OCI-LY7 (cell line): ENCODE measurements around the gene VOPP1. TPM values are rescaled to one million over a fixed set of nuclear protein-coding genes. Genes with fewer than 3 reads are reported as not detected.

Source experiments
- BruUV-seq: library from RNA; stranded (reverse); fragments of 400-500 nt; replicated peaks from 2 replicates; lab custom pipeline; 2021; lab: Mats Ljungman, UMichigan
- CTCF ChIA-PET: fragments of 300-600 bp; sonication (Branson Sonifier 250); formaldehyde crosslinking; loops from one replicate; lab custom pipeline; 2022; ENCODE audit warnings: antibody characterized with exemption; ENCODE audit not compliant: unreplicated experiment; lab: Charles Lee
- POLR2A ChIA-PET: fragments of 300-600 bp; sonication (Branson Sonifier 250); formaldehyde crosslinking; loops from one replicate; lab custom pipeline; 2022; ENCODE audit warnings: antibody characterized with exemption; lab: Charles Lee
- DNase-seq: peaks from one replicate; pipeline ENCODE4 v3.0.0-alpha.2; 2015; ENCODE audit warnings: low spot score
- H2AFZ ChIP-seq: fragments of 200-600 bp; sonication (generic), shearing (Covaris generic); 2 replicates; pipeline ENCODE4 v1.6.1; 2014; ENCODE audit warnings: mild to moderate bottlenecking, antibody characterized with exemption, low read length, moderate library complexity
- H3K27ac ChIP-seq: fragments of 200-600 bp; sonication (generic); 2 replicates; pipeline ENCODE4 v1.5.1; 2014; ENCODE audit warnings: mixed run types, low read depth, mild to moderate bottlenecking, moderate library complexity, low read length, inconsistent platforms; ENCODE audit not compliant: poor library complexity, severe bottlenecking
- H3K36me3 ChIP-seq: fragments of 200-600 bp; sonication (generic); 2 replicates; pipeline ENCODE4 v1.6.1; 2014; ENCODE audit warnings: mild to moderate bottlenecking, antibody characterized with exemption, low read length, moderate library complexity, mixed read lengths; ENCODE audit not compliant: insufficient read depth
- H3K4me1 ChIP-seq: fragments of 200-600 bp; sonication (generic); 2 replicates; pipeline ENCODE4 v1.5.1; 2014; ENCODE audit warnings: mild to moderate bottlenecking, low read length; ENCODE audit not compliant: insufficient read depth, poor library complexity, severe bottlenecking
- H3K4me2 ChIP-seq: fragments of 200-600 bp; sonication (generic); 2 replicates; pipeline ENCODE4 v1.6.1; 2014; ENCODE audit warnings: mild to moderate bottlenecking, low read length
- H3K4me3 ChIP-seq: fragments of 200-600 bp; sonication (generic); 2 replicates; pipeline ENCODE4 v1.5.1; 2014; ENCODE audit warnings: mild to moderate bottlenecking, low read depth, low read length; ENCODE audit not compliant: poor library complexity, severe bottlenecking
- H3K79me2 ChIP-seq: fragments of 200-600 bp; sonication (generic); 2 replicates; pipeline ENCODE4 v1.6.1; 2016; ENCODE audit warnings: low read depth, mild to moderate bottlenecking, low read length, moderate library complexity, mixed read lengths; ENCODE audit not compliant: insufficient read depth
- H3K9me2 ChIP-seq: fragments of 200-600 bp; sonication (generic); 2 replicates; pipeline ENCODE4 v1.6.1; 2016; ENCODE audit warnings: mild to moderate bottlenecking, low read length, mixed read lengths; ENCODE audit not compliant: insufficient read depth
- H3K9me3 ChIP-seq: fragments of 200-600 bp; sonication (generic); 2 replicates; pipeline ENCODE4 v1.6.1; 2014; ENCODE audit warnings: mild to moderate bottlenecking, mixed run types, low read length, mixed read lengths
- H4K20me1 ChIP-seq: fragments of 200-600 bp; sonication (generic); 2 replicates; pipeline ENCODE4 v1.6.1; 2014; ENCODE audit warnings: mild to moderate bottlenecking, antibody characterized with exemption, low read length, moderate library complexity, mixed read lengths; ENCODE audit not compliant: insufficient read depth
- EZH2phosphoT487 ChIP-seq: fragments of 200-600 bp; sonication (generic); IDR thresholded peaks from 2 replicates; pipeline ENCODE4 v1.6.1; 2018; ENCODE audit warnings: low read depth, borderline replicate concordance, mild to moderate bottlenecking, mixed run types, antibody characterized with exemption, low read length, moderate library complexity, mixed read lengths
- intact Hi-C: fragments of 100-400 bp; cut with micrococcal nuclease; formaldehyde crosslinking; loops from one replicate; pipeline ENCODE4 v1.10.0; 2022; ENCODE audit not compliant: unreplicated experiment
- total RNA-seq, 2 experiments: library from RNA; depleted of rRNA in 1 of 2; stranded (reverse); fragments of >200 nt in 1 of 2; shearing (Covaris generic) in 1 of 2; gene quantifications; 2 replicates each; pipeline ENCODE4 v1.2.3, GENCODE V29; 2014 to 2022
- TF ChIP-seq, protein P1 (sequence below): fragments of 200-600 bp; sonication (generic); conservative IDR thresholded peaks from 2 replicates; pipeline ENCODE4 v1.5.1; 2014; ENCODE audit warnings: mild to moderate bottlenecking, antibody characterized with exemption, low read length, moderate library complexity, mixed read lengths

The VOPP1 gene
- total RNA-seq, 2 experiments from 2014 or later: 68.8 to 72.1 TPM

GRCh38 chr7:55490099-55490498 lies 82.2 kb downstream of the VOPP1 start:
- intact Hi-C loops: no loop called here
- ChIA-PET POLR2A (no interaction called here), CTCF (no interaction called here)
- no peaks in the 10 kb centered on the region for H3K4me1 ChIP-seq
- no peak for TF ChIP-seq EZH2phosphoT487
- TF ChIP-seq, protein P1, sequence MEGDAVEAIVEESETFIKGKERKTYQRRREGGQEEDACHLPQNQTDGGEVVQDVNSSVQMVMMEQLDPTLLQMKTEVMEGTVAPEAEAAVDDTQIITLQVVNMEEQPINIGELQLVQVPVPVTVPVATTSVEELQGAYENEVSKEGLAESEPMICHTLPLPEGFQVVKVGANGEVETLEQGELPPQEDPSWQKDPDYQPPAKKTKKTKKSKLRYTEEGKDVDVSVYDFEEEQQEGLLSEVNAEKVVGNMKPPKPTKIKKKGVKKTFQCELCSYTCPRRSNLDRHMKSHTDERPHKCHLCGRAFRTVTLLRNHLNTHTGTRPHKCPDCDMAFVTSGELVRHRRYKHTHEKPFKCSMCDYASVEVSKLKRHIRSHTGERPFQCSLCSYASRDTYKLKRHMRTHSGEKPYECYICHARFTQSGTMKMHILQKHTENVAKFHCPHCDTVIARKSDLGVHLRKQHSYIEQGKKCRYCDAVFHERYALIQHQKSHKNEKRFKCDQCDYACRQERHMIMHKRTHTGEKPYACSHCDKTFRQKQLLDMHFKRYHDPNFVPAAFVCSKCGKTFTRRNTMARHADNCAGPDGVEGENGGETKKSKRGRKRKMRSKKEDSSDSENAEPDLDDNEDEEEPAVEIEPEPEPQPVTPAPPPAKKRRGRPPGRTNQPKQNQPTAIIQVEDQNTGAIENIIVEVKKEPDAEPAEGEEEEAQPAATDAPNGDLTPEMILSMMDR: no peak
- H3K4me3 ChIP-seq: no peak overlapping the region
- no peaks in the 10 kb centered on the region for H3K79me2 ChIP-seq
- no peak overlapping the region for H3K27ac ChIP-seq
- no peaks in the 10 kb centered on the region for H3K9me3 ChIP-seq
- H3K9me2 ChIP-seq: no peaks in the 10 kb centered on the region
- DNase-seq: no peak
- H3K36me3 ChIP-seq: peaks cover 86% of the 10 kb centered on the region
- H2AFZ ChIP-seq: no peak overlapping the region
- H3K4me2 ChIP-seq: no peak overlapping the region
- no peaks in the 10 kb centered on the region for H4K20me1 ChIP-seq
- no TSS peak for BruUV-seq

- H3K4me2 ChIP-seq: no peak overlapping the region
- ChIA-PET POLR2A (no interaction called here), CTCF (no interaction called here)
- H2AFZ ChIP-seq: no peak overlapping the region
- no peak overlapping the region for H3K27ac ChIP-seq
- H3K4me1 ChIP-seq: no peaks in the 10 kb centered on the region
- BruUV-seq: no TSS peak
- DNase-seq: no peak
- no peak for TF ChIP-seq EZH2phosphoT487
- TF ChIP-seq, protein P1: no peak
- peaks cover 86% of the 10 kb centered on the region for H3K36me3 ChIP-seq
- intact Hi-C loops: no loop called here
- no peaks in the 10 kb centered on the region for H4K20me1 ChIP-seq
- H3K9me2 ChIP-seq: no peaks in the 10 kb centered on the region
- no peak overlapping the region for H3K4me3 ChIP-seq
- no peaks in the 10 kb centered on the region for H3K79me2 ChIP-seq
- H3K9me3 ChIP-seq: no peaks in the 10 kb centered on the region
These were observed 82.8 kb downstream of the VOPP1 start for GRCh38 chr7:55489552-55489951.

DNA sequence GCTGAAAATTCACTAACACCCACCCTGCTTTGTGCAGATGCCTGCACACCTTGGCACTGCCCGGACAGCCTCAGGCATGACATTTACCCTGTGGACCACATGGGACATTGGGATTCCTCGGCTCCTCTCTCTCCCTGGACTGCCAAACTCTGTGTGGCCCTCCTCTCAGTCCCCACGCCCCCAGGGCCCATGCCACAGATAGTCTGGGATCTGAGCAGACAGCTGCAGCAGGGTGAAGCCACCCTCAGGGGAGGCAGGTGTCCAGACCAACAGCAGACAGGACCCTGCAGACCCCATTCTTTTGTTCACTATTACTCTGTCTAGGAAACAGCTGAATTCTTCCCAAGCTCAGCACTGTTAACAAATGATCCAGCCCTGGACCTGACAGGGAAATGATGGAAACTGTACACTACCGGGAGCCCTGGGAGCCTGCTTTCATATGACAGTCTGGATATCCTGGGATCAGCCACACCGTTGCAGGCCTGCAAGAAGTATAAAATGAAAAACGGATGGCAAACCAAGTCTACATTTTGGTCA lies 83.4 kb downstream of the VOPP1 start:
- BruUV-seq: no TSS peak
- no peak overlapping the region for H2AFZ ChIP-seq
- CTCF ChIA-PET: no interaction called here
- intact Hi-C loops: no loop called here
- no peaks in the 10 kb centered on the region for H3K4me1 ChIP-seq
- H3K4me3 ChIP-seq: no peak overlapping the region
- H3K36me3 ChIP-seq: peaks cover 91% of the 10 kb centered on the region
- H3K9me2 ChIP-seq: no peaks in the 10 kb centered on the region
- no peak for DNase-seq
- no peak for TF ChIP-seq EZH2phosphoT487
- TF ChIP-seq, protein P1: no peak
- no peak overlapping the region for H3K4me2 ChIP-seq
- no peaks in the 10 kb centered on the region for H3K9me3 ChIP-seq
- no peaks in the 10 kb centered on the region for H3K79me2 ChIP-seq
- no peak overlapping the region for H3K27ac ChIP-seq
- H4K20me1 ChIP-seq: no peaks in the 10 kb centered on the region
- POLR2A ChIA-PET: no interaction called here
